HepG2 (cell line): ENCODE results near the gene RPS15A.

Experiments used
- DR1 ChIP-seq: sonication (generic); formaldehyde crosslinking; IDR thresholded peaks from 2 replicates; pipeline ENCODE4 v1.8.0; 2021; ENCODE audit warnings: mild to moderate bottlenecking, missing genetic modification reagents, inconsistent platforms
- ISX ChIP-seq: sonication (generic); formaldehyde crosslinking; conservative IDR thresholded peaks from 2 replicates; pipeline ENCODE4 v1.5.0; 2020; ENCODE audit warnings: missing genetic modification reagents
- REST ChIP-seq, 2 experiments: IDR thresholded peaks; 2 replicates each; pipeline ENCODE4 v1.6.1; 2011 to 2012; ENCODE audit warnings: low read length in 2 of 2, borderline replicate concordance in 1 of 2, low read depth in 1 of 2, mild to moderate bottlenecking in 1 of 2, moderate library complexity in 1 of 2
- SMAD1 ChIP-seq: sonication (generic); formaldehyde crosslinking; IDR thresholded peaks from 2 replicates; pipeline ENCODE4 v1.4.0; 2020; ENCODE audit warnings: missing genetic modification reagents, low read depth, mild to moderate bottlenecking, borderline replicate concordance

- no peak for TF ChIP-seq DR1
- TF ChIP-seq SMAD1, result no peak
- no peak for TF ChIP-seq ISX
- TF ChIP-seq REST (IDR thresholded peaks at IDR 0.05; ENCODE audit: borderline replicate concordance in 1 of 2, low read depth in 1 of 2, low read length in 2 of 2), result no peak
Measured at GRCh38 chr16:18839555-18839954, 49.4 kb upstream of the RPS15A start.
